ENCODE results near the gene MMEL1.
"Not testable (repeated sequence)": the region's sequence is repeated elsewhere in the genome, so short reads cannot be mapped to it uniquely, and the experiment has no call there.

The MMEL1 gene

GRCh38 chr1:2588661-2589430, 44.0 kb downstream of the MMEL1 start:
- DNase-seq: no peak

DNA sequence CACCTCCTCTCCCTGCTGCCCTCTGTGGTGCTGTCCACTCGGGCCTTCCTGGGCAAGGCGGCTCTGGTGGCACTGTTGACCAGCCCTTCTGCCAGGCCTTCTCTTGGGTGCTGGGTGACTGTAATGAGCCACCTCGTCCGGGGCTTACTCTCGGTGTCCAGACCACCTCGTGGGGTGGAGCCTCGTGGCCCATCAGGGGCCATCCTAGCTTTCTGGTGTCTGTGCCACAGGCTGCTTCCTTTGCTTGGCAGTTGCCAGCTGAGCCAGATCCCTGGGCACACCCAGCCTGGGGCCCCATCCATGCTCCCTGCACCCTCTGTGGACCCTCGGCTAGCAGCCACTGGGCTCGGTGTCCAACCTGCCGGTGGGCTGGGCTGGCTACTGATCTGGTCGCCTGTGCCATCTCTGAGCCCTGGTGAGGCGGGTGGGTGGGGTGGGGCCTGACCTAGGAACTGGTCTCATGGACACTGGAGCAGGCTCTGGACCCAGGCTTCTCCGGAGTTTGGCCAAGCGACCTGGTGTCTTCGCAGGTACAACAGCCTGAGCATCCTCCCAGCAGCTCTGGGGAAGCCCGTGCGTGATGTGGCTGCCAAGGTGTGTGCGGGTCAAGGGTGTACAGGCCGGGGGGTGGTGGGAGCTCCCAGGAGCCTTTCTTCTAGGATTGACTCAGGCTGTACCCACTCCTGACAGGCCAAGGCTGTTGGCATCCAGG, 44.8 kb downstream of the MMEL1 start:
- DNase-seq: no peak

DNA sequence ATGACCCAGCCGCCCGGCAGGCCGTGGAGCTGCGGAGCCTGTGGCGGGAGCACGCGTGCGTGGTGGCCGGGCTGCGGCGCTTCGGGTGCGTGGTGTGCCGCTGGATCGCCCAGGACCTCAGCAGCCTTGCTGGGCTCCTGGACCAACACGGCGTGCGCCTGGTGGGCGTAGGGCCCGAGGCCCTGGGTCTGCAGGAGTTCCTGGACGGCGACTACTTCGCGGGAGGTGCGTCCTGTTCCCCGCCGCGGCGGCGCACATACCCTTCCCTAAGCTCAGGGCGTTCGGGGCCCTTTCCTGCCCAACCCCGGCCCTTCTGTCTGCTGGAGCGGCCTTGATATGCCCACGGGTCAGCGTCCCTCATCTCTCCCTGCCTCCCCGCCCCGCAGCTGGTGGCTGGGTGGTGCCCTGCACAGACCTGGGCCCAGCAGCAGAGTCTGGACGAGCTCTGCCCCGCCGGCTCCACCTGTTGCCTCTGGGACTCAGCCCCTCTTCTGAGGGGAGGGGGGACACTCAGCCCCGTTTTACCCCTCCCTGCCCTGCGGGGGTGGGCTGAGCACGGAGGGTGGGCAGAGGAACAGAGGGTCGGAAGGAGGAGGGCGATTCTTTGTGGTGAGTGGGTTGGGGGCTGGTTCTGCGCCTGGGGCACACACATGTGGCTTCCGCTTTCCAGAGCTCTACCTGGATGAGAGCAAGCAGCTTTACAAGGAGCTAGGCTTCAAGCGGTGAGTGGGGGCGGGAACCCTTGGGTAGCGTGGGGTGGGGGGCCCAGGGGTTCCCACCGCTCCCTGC, 45.6 kb downstream of the MMEL1 start:
- DNase-seq: peak in 3 of 6 experiments; percentile 44 to 70 (median 44)

GRCh38 chr1:2586154-2587070, 46.4 kb downstream of the MMEL1 start, which contains the start of gene PRXL2B:
Gene PRXL2B, plus strand, starts transcription at chr1:2586777. Its CDS starts 109 bp downstream, at chr1:2586886.
- peak; percentile 85 to 98 (median 96) for DNase-seq

- peak; percentile 64 to 83 (median 72) for DNase-seq
Measured at GRCh38 chr1:2585318-2586092, 47.3 kb downstream of the MMEL1 start.

DNA sequence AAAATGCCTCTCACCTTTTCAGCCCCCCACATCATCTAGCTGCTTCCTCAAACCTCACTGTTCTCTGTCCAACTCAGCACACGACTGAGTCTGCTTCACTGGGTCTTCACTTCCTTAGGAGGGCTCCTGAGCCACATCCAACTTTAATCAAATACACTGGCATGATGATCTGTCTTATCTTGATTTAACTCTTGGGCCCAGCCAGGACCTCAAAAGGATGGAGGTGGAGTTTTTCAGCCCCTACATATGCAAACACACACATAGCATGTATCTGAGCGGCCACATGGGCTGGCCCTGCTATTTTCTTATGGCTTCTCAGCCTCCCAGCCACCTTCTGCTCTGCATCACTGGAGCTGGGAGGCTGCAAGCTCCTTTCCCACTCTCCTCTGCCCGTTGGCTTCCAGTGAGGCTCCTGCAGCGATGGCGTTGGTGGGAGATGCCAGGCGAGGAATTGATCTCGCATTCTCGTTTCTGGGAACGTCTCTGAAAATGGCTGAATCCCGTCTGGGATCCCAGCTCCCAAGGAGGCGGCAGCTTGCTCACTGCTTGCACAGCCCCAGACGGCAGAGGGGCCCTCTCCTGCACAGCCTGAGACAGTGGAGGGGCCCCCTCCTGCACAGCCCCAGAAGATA, 48.0 kb downstream of the MMEL1 start:
- DNase-seq: no peak

GRCh38 chr1:2583871-2584351, 48.9 kb downstream of the MMEL1 start:
- DNase-seq: peak; percentile 36 to 70 (median 60)

- no peak for DNase-seq
Measured at GRCh38 chr1:2583331-2583791, 49.5 kb downstream of the MMEL1 start.

- DNase-seq: no peak
Measured at GRCh38 chr1:2582391-2582790, 50.4 kb downstream of the MMEL1 start.

- DNase-seq: no peak
Measured at GRCh38 chr1:2580691-2581090, 52.1 kb downstream of the MMEL1 start.

DNA sequence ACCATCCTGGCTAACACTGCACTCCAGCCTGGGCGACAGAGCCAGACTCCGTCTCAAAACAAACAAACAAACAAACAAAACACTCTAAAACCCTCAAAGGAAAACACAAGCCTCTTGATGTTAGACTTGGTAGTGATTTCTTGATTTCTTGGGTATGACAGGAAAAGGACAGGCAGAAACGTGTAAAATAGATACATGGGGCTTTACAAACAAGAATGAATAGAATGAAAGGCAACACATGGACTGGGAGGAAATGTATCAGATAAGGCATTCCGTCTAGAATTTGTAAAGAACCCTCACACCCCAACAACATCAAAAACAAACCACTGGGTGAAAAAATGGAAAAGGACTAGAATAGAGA, 54.1 kb downstream of the MMEL1 start:
- DNase-seq: no peak

DNA sequence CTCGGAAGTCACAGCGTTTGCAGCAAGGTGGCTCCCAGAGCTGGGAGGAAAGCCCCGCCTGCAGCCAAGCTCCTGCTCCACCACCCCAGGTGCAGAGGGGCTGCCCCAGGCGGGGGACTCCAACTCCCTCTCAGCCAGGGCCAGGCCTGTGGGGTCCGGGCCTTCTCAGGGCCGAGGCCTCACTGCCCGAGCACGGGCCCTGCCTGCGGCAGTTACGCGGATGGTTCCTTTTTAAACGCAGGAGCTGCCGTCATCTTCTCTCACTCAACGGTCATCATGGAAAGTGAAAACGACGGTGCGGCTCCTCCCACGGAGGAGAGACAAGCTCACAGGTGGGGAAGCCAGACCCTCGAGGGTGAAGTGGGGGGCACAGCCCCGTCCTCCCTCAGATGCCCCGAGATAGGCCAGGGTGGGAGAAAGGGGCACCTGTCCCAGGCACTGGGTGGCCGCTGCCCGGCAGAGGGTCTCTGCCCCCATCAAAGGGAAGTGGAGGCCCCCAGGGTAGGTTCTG, 55.2 kb downstream of the MMEL1 start:
- peak in 5 of 6 experiments; percentile 31 to 56 (median 37) for DNase-seq

DNA sequence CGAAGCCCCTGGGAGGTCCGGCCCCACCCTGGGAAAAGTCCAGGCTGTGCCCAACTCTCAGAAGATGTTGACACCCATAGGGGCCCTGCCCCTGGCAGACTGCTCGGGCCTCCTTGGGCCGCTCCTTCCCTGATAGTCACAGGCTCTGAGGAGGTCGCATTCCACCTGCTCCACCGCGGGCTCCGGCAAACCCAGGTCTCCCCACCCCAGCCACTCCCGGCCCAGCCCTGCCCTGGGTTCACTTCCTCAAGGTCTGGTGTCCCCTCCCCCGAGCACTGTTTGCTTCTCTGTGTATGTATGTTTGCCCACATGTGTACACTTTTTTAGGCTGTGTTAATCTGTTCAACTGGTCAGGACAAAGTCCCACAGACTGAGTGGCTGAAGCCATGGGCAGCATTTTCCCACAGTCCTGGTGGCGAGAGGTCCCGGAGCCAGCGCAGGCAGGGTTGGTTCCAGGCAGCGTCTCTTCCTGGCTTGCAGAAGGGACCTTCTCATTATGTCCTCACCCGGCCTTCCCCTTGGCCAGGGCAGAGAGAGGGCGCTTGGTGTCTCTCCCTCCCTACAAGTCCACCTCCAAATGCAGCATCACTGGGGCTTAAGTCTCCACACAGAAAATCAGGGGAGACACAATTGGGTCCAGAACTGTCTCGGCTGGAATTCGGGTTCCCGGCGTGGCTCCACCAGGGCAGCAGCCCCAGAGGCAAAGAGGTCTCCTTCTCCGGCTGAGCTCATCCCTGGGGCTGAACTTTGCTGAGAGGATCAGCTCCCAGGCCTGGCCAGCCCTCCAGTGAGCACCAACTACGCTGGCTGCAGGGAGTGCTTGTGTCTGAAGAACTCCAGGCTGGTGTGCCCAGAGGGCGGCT, 56.8 kb downstream of the MMEL1 start:
- DNase-seq: no peak

- DNase-seq: no peak
Measured at GRCh38 chr1:2574350-2574749, 58.5 kb downstream of the MMEL1 start.

GRCh38 chr1:2573250-2573920, 59.4 kb downstream of the MMEL1 start:
- DNase-seq: no peak

DNA sequence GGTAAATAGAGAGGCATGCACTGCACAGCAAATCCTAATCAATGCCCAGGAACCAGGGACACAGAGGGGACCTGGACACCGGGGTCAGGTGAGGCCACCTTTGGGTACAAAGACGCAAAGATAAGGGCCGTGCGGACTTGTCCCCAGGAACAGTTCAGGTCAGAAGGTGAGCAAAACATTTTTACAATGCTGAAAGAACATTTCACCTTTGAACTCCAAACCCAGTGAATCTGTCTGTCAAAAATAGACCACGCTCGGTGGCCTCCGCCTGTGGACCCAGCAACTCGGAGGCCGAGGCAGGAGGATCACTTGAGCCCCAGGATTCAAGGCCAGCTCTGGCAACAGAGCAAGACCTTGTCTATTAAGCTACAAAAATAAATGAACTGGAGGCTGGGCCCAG, 61.5 kb downstream of the MMEL1 start:
- no peak for DNase-seq

DNA sequence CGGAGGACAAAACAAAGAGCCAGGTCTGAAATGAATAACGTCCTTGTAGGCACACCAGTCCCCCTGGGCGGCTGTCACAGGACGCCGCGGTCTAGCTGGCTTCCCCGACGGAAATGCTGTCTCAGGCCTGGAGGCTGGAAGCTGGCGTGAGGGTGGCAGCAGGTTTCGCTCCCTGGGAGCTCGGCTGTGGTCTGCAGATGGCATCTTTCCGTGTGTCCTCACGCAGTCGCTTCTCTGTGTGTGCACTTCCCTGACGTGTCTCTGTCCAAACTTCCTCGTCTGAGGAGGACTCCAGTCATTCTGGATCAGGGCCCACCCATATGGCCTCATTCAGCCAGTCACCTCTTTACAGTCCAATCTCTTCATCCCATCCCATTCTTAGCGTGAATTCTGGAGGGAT, 62.5 kb downstream of the MMEL1 start:
- no peak for DNase-seq

GRCh38 chr1:2569703-2570102, 63.1 kb downstream of the MMEL1 start:
- DNase-seq: not testable (repeated sequence)

- no peak for DNase-seq
Measured at GRCh38 chr1:2569060-2569459, 63.8 kb downstream of the MMEL1 start.
